ENCODE data around the gene TIMM13.

TIMM13 gene

GRCh38 chr19:2380567-2380966 is 46.8 kb downstream of the TIMM13 start:
- no peak overlapping the region for H3K4me3 ChIP-seq (ENCODE audit: low read depth, low read length)
- TF ChIP-seq, protein P1, sequence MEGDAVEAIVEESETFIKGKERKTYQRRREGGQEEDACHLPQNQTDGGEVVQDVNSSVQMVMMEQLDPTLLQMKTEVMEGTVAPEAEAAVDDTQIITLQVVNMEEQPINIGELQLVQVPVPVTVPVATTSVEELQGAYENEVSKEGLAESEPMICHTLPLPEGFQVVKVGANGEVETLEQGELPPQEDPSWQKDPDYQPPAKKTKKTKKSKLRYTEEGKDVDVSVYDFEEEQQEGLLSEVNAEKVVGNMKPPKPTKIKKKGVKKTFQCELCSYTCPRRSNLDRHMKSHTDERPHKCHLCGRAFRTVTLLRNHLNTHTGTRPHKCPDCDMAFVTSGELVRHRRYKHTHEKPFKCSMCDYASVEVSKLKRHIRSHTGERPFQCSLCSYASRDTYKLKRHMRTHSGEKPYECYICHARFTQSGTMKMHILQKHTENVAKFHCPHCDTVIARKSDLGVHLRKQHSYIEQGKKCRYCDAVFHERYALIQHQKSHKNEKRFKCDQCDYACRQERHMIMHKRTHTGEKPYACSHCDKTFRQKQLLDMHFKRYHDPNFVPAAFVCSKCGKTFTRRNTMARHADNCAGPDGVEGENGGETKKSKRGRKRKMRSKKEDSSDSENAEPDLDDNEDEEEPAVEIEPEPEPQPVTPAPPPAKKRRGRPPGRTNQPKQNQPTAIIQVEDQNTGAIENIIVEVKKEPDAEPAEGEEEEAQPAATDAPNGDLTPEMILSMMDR (IDR thresholded peaks at IDR 0.05; ENCODE audit: low read depth, low read length, missing control alignments): no peak
- no peak for DNase-seq (ENCODE audit: low read depth)

GRCh38 chr19:2376784-2377519 is 50.4 kb downstream of the TIMM13 start:
- TF ChIP-seq, protein P1 (IDR thresholded peaks at IDR 0.05; ENCODE audit: low read depth, low read length, missing control alignments): no peak
- H3K4me3 ChIP-seq (ENCODE audit: low read depth, low read length): no peak overlapping the region
- DNase-seq (ENCODE audit: low read depth): no peak

Measured in GM12864 (cell line).